ENCODE results near the gene MYOD1. TPM values are rescaled to one million over a fixed set of nuclear protein-coding genes. Genes with fewer than 3 reads are reported as not detected.

The MYOD1 gene
- total RNA-seq, 1 experiment from 2014 or later: not detected

DNA sequence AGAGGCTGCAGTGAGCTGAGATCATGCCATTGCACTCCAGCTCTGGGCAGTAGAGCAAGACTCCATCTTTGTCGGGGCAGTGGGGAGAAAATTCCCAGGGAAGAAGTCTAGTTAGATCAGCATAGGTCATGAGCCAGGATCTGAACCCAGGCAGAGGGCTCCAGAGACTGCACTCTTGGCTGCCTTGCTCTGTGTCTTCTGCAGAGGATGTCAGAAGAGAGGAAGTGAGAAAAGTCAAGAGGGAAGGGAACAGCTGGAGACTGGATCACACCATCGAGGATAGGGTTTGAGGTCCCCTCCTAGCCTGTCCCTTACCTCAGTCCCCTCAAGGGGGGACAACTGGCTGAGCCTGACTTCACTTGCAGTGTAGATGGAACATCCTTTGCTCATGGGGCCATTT, 5.8 kb downstream of the MYOD1 start:
- no peak for TF ChIP-seq REST (IDR thresholded peaks at IDR 0.05; ENCODE audit: insufficient read depth in 1 of 2, low read depth in 2 of 2, low read length in 1 of 2)
- in situ Hi-C loops (cut with HindIII; ENCODE audit: low pct_unique_long_range_greater_than_20kb, low sequenced_read_pairs): no loop called here
- DNase-seq (ENCODE audit: low read depth, low spot score) (no peak), ATAC-seq (no peak)
- BruUV-seq (replicated peaks): no TSS peak
- Histone ChIP-seq H3K4me1 (ENCODE audit: control insufficient read depth, insufficient read depth, low read length) (no peaks in the 10 kb centered on the region), H3K27ac (ENCODE audit: low read length) (no peak overlapping the region), H3K36me3 (ENCODE audit: control insufficient read depth, insufficient read depth, low read length) (no peaks in the 10 kb centered on the region), H3K27me3 (ENCODE audit: control insufficient read depth, insufficient read depth, low read length) (peaks cover 15% of the 10 kb centered on the region), H3K4me3 (ENCODE audit: low read depth in 2 of 2, low read length in 2 of 2) (no peak overlapping the region), H3K9me3 (ENCODE audit: control insufficient read depth, insufficient read depth, low read depth, low read length) (no peaks in the 10 kb centered on the region)
- ChIA-PET CTCF (no interaction called here), POLR2A (no interaction called here)
- intact Hi-C loops (cut with micrococcal nuclease; ENCODE audit: unreplicated experiment): no loop called here

DNA sequence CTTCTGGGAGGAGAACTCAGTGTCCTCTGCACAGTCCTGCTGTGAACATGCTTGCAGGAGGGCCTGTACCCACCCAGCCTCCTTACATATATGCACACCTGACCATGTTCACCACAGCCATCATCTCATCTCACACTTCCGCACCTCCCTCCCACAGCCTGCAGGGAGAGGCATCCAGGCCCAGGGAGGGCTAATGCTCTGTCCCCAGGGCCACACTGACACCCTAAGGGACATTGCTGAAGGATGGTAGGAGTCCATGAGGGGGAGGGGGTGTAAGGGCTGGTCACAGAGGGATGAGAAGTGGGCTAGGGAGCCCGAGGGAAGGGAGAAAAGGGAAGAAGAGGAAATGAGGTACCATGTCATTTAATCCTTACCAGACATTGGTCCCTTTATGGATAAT, 10.8 kb downstream of the MYOD1 start:
- ATAC-seq (no peak), DNase-seq (ENCODE audit: low read depth, low spot score) (no peak)
- in situ Hi-C loops (cut with HindIII; ENCODE audit: low pct_unique_long_range_greater_than_20kb, low sequenced_read_pairs): no loop called here
- Histone ChIP-seq H3K27me3 (ENCODE audit: control insufficient read depth, insufficient read depth, low read length) (peaks cover 6% of the 10 kb centered on the region), H3K36me3 (ENCODE audit: control insufficient read depth, insufficient read depth, low read length) (no peaks in the 10 kb centered on the region), H3K4me1 (ENCODE audit: control insufficient read depth, insufficient read depth, low read length) (0 out of 2 replicates have a peak, but pooled peaks cover 2% of the 10 kb centered on the region), H3K4me3 (ENCODE audit: low read depth in 2 of 2, low read length in 2 of 2) (no peak overlapping the region), H3K9me3 (ENCODE audit: control insufficient read depth, insufficient read depth, low read depth, low read length) (no peaks in the 10 kb centered on the region), H3K27ac (ENCODE audit: low read length) (no peak overlapping the region)
- CTCF ChIA-PET: interaction anchor here (0.9 to 5.1 kb wide), 8 partner anchors 17 to 248 kb away, joined by 4 to 59 read pairs (median 6); no protein-coding TSS in a partner anchor
- TF ChIP-seq SIN3A (IDR thresholded peaks at IDR 0.05; ENCODE audit: borderline replicate concordance, insufficient read depth, low read depth, low read length) (no peak), CTCF (IDR thresholded peaks at IDR 0.05) (no peak), TCF7L2 (IDR thresholded peaks at IDR 0.05; ENCODE audit: low read depth, low read length) (no peak)
- intact Hi-C loops (cut with micrococcal nuclease; ENCODE audit: unreplicated experiment): loop anchor here (2.0 to 5.0 kb wide), 2 partner anchors 48 to 131 kb away; no protein-coding TSS in a partner anchor
- no TSS peak for BruUV-seq (replicated peaks)
- POLR2A ChIA-PET: no interaction called here

- H3K4me3 ChIP-seq (ENCODE audit: low read depth in 2 of 2, low read length in 2 of 2): no peak overlapping the region
- intact Hi-C loops (cut with micrococcal nuclease; ENCODE audit: unreplicated experiment): loop anchor here (1.0 to 5.0 kb wide), 3 partner anchors 49 to 248 kb away; no protein-coding TSS in a partner anchor
- H3K4me1 ChIP-seq (ENCODE audit: control insufficient read depth, insufficient read depth, low read length): 0 out of 2 replicates have a peak, but pooled peaks cover 2% of the 10 kb centered on the region
- ChIA-PET CTCF (interaction anchor here (0.6 to 5.1 kb wide), 22 partner anchors 12 to 630 kb away, joined by 3 to 59 read pairs (median 4); partner anchors contain the start of gene MYOD1), POLR2A (no interaction called here)
- DNase-seq (ENCODE audit: low read depth, low spot score) (peak; percentile 57), ATAC-seq (peak; percentile 91)
- in situ Hi-C loops (cut with HindIII; ENCODE audit: low pct_unique_long_range_greater_than_20kb, low sequenced_read_pairs): no loop called here
- TF ChIP-seq SIN3A (IDR thresholded peaks at IDR 0.05; ENCODE audit: borderline replicate concordance, insufficient read depth, low read depth, low read length) (no peak), CTCF (IDR thresholded peaks at IDR 0.05) (peak; percentile 89), TCF7L2 (IDR thresholded peaks at IDR 0.05; ENCODE audit: low read depth, low read length) (no peak), POLR2AphosphoS5 (IDR thresholded peaks at IDR 0.05; ENCODE audit: low read depth, low read length) (no peak), REST (IDR thresholded peaks at IDR 0.05; ENCODE audit: insufficient read depth in 1 of 2, low read depth in 2 of 2, low read length in 1 of 2) (no peak)
- no peaks in the 10 kb centered on the region for H3K9me3 ChIP-seq (ENCODE audit: control insufficient read depth, insufficient read depth, low read depth, low read length)
- H3K36me3 ChIP-seq (ENCODE audit: control insufficient read depth, insufficient read depth, low read length): no peaks in the 10 kb centered on the region
- H3K27ac ChIP-seq (ENCODE audit: low read length): no peak overlapping the region
- peaks cover 6% of the 10 kb centered on the region for H3K27me3 ChIP-seq (ENCODE audit: control insufficient read depth, insufficient read depth, low read length)
- BruUV-seq (replicated peaks): no TSS peak
These were observed 11.5 kb downstream of the MYOD1 start for GRCh38 chr11:17730608-17731462.

All from Panc1 (cell line).